GM12878 (cell line): Measurements from ENCODE around the gene LIG3.

Experiments used
- CBFB ChIP-seq: IDR thresholded peaks from 2 replicates; pipeline ENCODE4 v1.6.1; 2016; ENCODE audit warnings: antibody characterized with exemption, low read depth
- EP300 ChIP-seq, 2 experiments: fragments of 150-350 bp in 1 of 2; IDR thresholded peaks; 2 replicates each; pipeline ENCODE4 v1.6.1; 2011 to 2012; ENCODE audit warnings: low read depth in 2 of 2, low read length in 2 of 2, borderline replicate concordance in 1 of 2, improper control_type of control experiment in 1 of 2, inconsistent platforms in 1 of 2; ENCODE audit not compliant: control insufficient read depth in 1 of 2
- MTA2 ChIP-seq: fragments of 450-650 bp; IDR thresholded peaks from 2 replicates; pipeline ENCODE4 v1.6.1; 2016; ENCODE audit warnings: low read depth, mild to moderate bottlenecking, moderate library complexity
- STAT1 ChIP-seq: fragments of 450-650 bp; conservative IDR thresholded peaks from 2 replicates; pipeline ENCODE4 v1.6.1; 2014; ENCODE audit warnings: antibody characterized with exemption, mild to moderate bottlenecking
- ZSCAN29 ChIP-seq: fragments of 450-650 bp; IDR thresholded peaks from 2 replicates; pipeline ENCODE4 v1.6.1; 2017; ENCODE audit warnings: mild to moderate bottlenecking, moderate library complexity
- TF ChIP-seq, protein P1 (sequence below): fragments of 450-650 bp; formaldehyde crosslinking; IDR thresholded peaks from 2 replicates; pipeline ENCODE4 v1.4.0; 2020; ENCODE audit warnings: mild to moderate bottlenecking, moderate library complexity
- TF ChIP-seq, protein P2 (sequence below), 3 experiments: IDR thresholded peaks in 2 of 3; conservative IDR thresholded peaks in 1 of 3; 2 replicates each; pipeline ENCODE4 v1.5.1; 2011; ENCODE audit warnings: low read depth in 3 of 3, low read length in 3 of 3, mild to moderate bottlenecking in 3 of 3, control low read depth in 2 of 3, moderate library complexity in 2 of 3, inconsistent platforms in 1 of 3, mixed read lengths in 1 of 3; ENCODE audit not compliant: control insufficient read depth in 2 of 3, insufficient read depth in 1 of 3; ENCODE audit errors: extremely low read depth in 1 of 3

DNA sequence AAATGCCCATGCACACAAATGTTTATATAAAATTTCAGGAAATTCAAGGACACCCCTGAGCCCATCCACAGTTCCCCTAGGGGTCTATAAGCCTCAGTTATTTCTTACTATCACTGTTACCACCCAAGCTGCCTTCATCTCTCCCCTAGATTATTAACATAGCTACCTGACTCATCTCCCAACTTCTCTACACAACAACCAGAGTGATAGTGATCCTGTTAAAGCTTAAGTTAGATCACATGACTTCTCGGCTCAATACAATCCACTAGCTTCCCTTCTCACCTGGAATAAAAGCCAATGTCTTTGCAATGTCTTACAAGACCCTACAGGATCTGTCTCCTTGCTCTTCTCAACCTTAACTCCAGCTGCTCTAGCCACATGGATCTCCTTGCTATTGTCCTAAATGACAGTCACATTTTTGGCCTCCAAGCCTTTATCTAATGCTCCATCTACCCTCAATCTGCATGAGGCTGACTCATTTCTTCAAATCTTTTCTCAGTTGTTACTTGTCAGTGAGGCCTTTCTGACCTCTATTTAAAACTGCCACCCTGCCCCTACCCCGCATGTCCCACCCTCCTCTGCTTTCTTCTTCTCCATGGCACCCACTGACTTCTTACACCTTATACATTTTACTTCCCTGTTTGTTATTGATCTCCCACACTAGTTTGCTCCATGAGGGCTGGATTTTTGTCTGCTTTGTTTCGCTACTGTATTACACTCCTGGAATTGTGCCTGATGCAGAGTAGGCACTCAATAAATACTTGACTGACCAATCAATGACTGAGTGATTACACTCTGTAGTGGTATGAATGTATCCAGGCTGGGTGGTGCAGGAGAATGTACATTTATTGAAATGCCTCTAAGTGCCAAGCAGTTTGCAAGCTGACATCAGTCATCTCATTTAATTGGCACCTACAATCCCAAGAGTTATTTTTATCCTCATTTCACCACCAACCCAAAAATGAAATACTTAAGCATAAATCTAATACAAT is 5.2 kb upstream of the LIG3 start:
- TF ChIP-seq, protein P1, sequence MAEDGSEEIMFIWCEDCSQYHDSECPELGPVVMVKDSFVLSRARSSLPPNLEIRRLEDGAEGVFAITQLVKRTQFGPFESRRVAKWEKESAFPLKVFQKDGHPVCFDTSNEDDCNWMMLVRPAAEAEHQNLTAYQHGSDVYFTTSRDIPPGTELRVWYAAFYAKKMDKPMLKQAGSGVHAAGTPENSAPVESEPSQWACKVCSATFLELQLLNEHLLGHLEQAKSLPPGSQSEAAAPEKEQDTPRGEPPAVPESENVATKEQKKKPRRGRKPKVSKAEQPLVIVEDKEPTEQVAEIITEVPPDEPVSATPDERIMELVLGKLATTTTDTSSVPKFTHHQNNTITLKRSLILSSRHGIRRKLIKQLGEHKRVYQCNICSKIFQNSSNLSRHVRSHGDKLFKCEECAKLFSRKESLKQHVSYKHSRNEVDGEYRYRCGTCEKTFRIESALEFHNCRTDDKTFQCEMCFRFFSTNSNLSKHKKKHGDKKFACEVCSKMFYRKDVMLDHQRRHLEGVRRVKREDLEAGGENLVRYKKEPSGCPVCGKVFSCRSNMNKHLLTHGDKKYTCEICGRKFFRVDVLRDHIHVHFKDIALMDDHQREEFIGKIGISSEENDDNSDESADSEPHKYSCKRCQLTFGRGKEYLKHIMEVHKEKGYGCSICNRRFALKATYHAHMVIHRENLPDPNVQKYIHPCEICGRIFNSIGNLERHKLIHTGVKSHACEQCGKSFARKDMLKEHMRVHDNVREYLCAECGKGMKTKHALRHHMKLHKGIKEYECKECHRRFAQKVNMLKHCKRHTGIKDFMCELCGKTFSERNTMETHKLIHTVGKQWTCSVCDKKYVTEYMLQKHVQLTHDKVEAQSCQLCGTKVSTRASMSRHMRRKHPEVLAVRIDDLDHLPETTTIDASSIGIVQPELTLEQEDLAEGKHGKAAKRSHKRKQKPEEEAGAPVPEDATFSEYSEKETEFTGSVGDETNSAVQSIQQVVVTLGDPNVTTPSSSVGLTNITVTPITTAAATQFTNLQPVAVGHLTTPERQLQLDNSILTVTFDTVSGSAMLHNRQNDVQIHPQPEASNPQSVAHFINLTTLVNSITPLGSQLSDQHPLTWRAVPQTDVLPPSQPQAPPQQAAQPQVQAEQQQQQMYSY (CRISPR knock-in tag): no peak
- TF ChIP-seq, protein P2, sequence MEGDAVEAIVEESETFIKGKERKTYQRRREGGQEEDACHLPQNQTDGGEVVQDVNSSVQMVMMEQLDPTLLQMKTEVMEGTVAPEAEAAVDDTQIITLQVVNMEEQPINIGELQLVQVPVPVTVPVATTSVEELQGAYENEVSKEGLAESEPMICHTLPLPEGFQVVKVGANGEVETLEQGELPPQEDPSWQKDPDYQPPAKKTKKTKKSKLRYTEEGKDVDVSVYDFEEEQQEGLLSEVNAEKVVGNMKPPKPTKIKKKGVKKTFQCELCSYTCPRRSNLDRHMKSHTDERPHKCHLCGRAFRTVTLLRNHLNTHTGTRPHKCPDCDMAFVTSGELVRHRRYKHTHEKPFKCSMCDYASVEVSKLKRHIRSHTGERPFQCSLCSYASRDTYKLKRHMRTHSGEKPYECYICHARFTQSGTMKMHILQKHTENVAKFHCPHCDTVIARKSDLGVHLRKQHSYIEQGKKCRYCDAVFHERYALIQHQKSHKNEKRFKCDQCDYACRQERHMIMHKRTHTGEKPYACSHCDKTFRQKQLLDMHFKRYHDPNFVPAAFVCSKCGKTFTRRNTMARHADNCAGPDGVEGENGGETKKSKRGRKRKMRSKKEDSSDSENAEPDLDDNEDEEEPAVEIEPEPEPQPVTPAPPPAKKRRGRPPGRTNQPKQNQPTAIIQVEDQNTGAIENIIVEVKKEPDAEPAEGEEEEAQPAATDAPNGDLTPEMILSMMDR (IDR thresholded peaks at IDR 0.05 in 2 of 3, conservative IDR thresholded peaks at IDR 0.05 in 1 of 3; ENCODE audit: control insufficient read depth in 2 of 3, extremely low read depth in 1 of 3, insufficient read depth in 1 of 3, low read depth in 3 of 3, low read length in 3 of 3): no peak
- no peak for TF ChIP-seq ZSCAN29
- no peak for TF ChIP-seq MTA2
- TF ChIP-seq EP300 (IDR thresholded peaks at IDR 0.05; ENCODE audit: borderline replicate concordance in 1 of 2, control insufficient read depth in 1 of 2, low read depth in 2 of 2, low read length in 2 of 2): no peak
- no peak for TF ChIP-seq CBFB
- TF ChIP-seq STAT1: no peak
